Stimulated activated CD8-positive, alpha-beta memory T cell treated with anti-CD3 and anti-CD28 coated beads, Interleukin-4, amount 100 ng/mL, for 24 hours (primary cell): ENCODE measurements around the gene ZNF536.
"Not testable (repeated sequence)": the region's sequence is repeated elsewhere in the genome, so short reads cannot be mapped to it uniquely, and the experiment has no call there.

Experiments used
- DNase-seq: peaks from one replicate; pipeline ENCODE4 v3.0.0-alpha.2; 2020; ENCODE audit warnings: low read depth

Gene ZNF536

GRCh38 chr19:30388327-30388726 is 16.1 kb downstream of the ZNF536 start:
- no peak for DNase-seq

GRCh38 chr19:30388819-30389218 is 16.6 kb downstream of the ZNF536 start:
- no peak for DNase-seq

- DNase-seq: no peak
Measured at GRCh38 chr19:30390356-30390988, 18.3 kb downstream of the ZNF536 start.

GRCh38 chr19:30391052-30391451 is 18.9 kb downstream of the ZNF536 start:
- no peak for DNase-seq

- DNase-seq: no peak
Measured at GRCh38 chr19:30391554-30392551, 19.7 kb downstream of the ZNF536 start.

- DNase-seq: no peak
Measured at GRCh38 chr19:30393046-30393445, 20.9 kb downstream of the ZNF536 start.

- DNase-seq: no peak
Measured at GRCh38 chr19:30393729-30394480, 21.7 kb downstream of the ZNF536 start.

- DNase-seq: no peak
Measured at GRCh38 chr19:30394481-30395151, 22.4 kb downstream of the ZNF536 start.

- no peak for DNase-seq
Measured at GRCh38 chr19:30395283-30395682, 23.1 kb downstream of the ZNF536 start.

GRCh38 chr19:30398539-30398938 is 26.4 kb downstream of the ZNF536 start:
- not testable (repeated sequence) for DNase-seq

GRCh38 chr19:30401956-30402355 is 29.8 kb downstream of the ZNF536 start:
- no peak for DNase-seq

GRCh38 chr19:30402436-30403202 is 30.4 kb downstream of the ZNF536 start:
- DNase-seq: no peak

GRCh38 chr19:30403203-30403985 is 31.2 kb downstream of the ZNF536 start:
- DNase-seq: no peak

- no peak for DNase-seq
Measured at GRCh38 chr19:30406220-30407067, 34.3 kb downstream of the ZNF536 start.

- DNase-seq: no peak
Measured at GRCh38 chr19:30407068-30407709, 35.0 kb downstream of the ZNF536 start.

- DNase-seq: no peak
Measured at GRCh38 chr19:30408734-30409301, 36.6 kb downstream of the ZNF536 start.

- no peak for DNase-seq
Measured at GRCh38 chr19:30411714-30412113, 39.5 kb downstream of the ZNF536 start.

GRCh38 chr19:30416375-30416774 is 44.2 kb downstream of the ZNF536 start:
- DNase-seq: no peak
